Neural cell (in vitro differentiated cells): ENCODE measurements around the gene MAP1LC3B. TPM values are rescaled to one million over a fixed set of nuclear protein-coding genes. Genes with fewer than 3 reads are reported as not detected.

Experiments used
- H2AFZ ChIP-seq: fragments of 200-600, 300-800 bp; sonication (generic), shearing (Covaris generic); 2 replicates; pipeline ENCODE4 v1.6.0; 2014; ENCODE audit warnings: low read depth, mild to moderate bottlenecking, antibody characterized with exemption, low read length, moderate library complexity
- H3F3A ChIP-seq: fragments of 200-600 bp; shearing (Covaris generic); 2 replicates; pipeline ENCODE4 v1.6.1; 2016; ENCODE audit warnings: mild to moderate bottlenecking, moderate library complexity, mixed read lengths, antibody characterized with exemption, low read length; ENCODE audit not compliant: insufficient read depth, poor library complexity, severe bottlenecking
- H3K27ac ChIP-seq: fragments of 200-600, 300-800 bp; sonication (generic), shearing (Covaris generic); 2 replicates; pipeline ENCODE4 v1.5.1; 2014; ENCODE audit warnings: mild to moderate bottlenecking, low read length, moderate library complexity
- H3K27me3 ChIP-seq: fragments of 300-800, 200-600 bp; sonication (generic), shearing (Covaris generic); 2 replicates; pipeline ENCODE4 v1.6.0; 2014; ENCODE audit warnings: mild to moderate bottlenecking, low read depth, low read length, moderate library complexity; ENCODE audit not compliant: insufficient read depth
- H3K36me3 ChIP-seq: fragments of 300-800, 200-600 bp; sonication (generic), shearing (Covaris generic); 2 replicates; pipeline ENCODE4 v1.5.1; 2014; ENCODE audit warnings: mild to moderate bottlenecking, antibody characterized with exemption, low read length, moderate library complexity; ENCODE audit not compliant: insufficient read depth
- H3K4me2 ChIP-seq: fragments of 300-800, 200-600 bp; sonication (generic), shearing (Covaris generic); 2 replicates; pipeline ENCODE4 v1.6.0; 2014; ENCODE audit warnings: mild to moderate bottlenecking, low read length
- H3K4me3 ChIP-seq: fragments of 300-800, 200-600 bp; sonication (generic), shearing (Covaris generic); 2 replicates; pipeline ENCODE4 v1.5.1; 2014; ENCODE audit warnings: mild to moderate bottlenecking, low read length, moderate library complexity
- H3K79me2 ChIP-seq: fragments of 200-600 bp; shearing (Covaris generic); replicated peaks from 2 replicates; pipeline ENCODE4 v1.6.0; 2014; ENCODE audit warnings: mild to moderate bottlenecking, low read length, moderate library complexity; ENCODE audit not compliant: insufficient read depth
- H3K9ac ChIP-seq: fragments of 300-800, 200-600 bp; sonication (generic), shearing (Covaris generic); 2 replicates; pipeline ENCODE4 v1.6.1; 2016; ENCODE audit warnings: mild to moderate bottlenecking, low read length, mixed read lengths
- H3K9me2 ChIP-seq: fragments of 200-600 bp; shearing (Covaris generic); 2 replicates; pipeline ENCODE4 v1.6.1; 2016; ENCODE audit warnings: mild to moderate bottlenecking, low read length, mixed read lengths; ENCODE audit not compliant: insufficient read depth
- H3K9me3 ChIP-seq: fragments of 200-600, 300-800 bp; sonication (generic), shearing (Covaris generic); 2 replicates; pipeline ENCODE4 v1.6.1; 2016; ENCODE audit warnings: mild to moderate bottlenecking, mixed run types, low read length, moderate library complexity, mixed read lengths
- H4K20me1 ChIP-seq: fragments of 200-600 bp; shearing (Covaris generic); 2 replicates; pipeline ENCODE4 v1.6.1; 2016; ENCODE audit warnings: mild to moderate bottlenecking, mixed run types; ENCODE audit not compliant: insufficient read depth
- CTCF ChIP-seq: fragments of 450-650 bp; IDR thresholded peaks from 2 replicates; pipeline ENCODE4 v1.5.1; 2014; ENCODE audit warnings: antibody characterized with exemption, mild to moderate bottlenecking, moderate library complexity; ENCODE audit not compliant: poor library complexity, severe bottlenecking
- EP300 ChIP-seq: fragments of 450-650 bp; conservative IDR thresholded peaks from 2 replicates; pipeline ENCODE4 v1.6.1; 2014; ENCODE audit warnings: antibody characterized with exemption, mild to moderate bottlenecking, moderate library complexity; ENCODE audit not compliant: poor library complexity, severe bottlenecking
- EZH2 ChIP-seq: fragments of 200-600, 300-800 bp; shearing (Covaris generic), sonication (generic); IDR thresholded peaks from 2 replicates; pipeline ENCODE4 v1.6.1; 2014; ENCODE audit warnings: antibody characterized with exemption, low read length, borderline replicate concordance, mild to moderate bottlenecking; ENCODE audit not compliant: insufficient read depth, poor library complexity, severe bottlenecking
- MXI1 ChIP-seq: fragments of 450-650 bp; conservative IDR thresholded peaks from 2 replicates; pipeline ENCODE4 v1.6.1; 2014; ENCODE audit warnings: antibody characterized with exemption, mild to moderate bottlenecking; ENCODE audit not compliant: poor library complexity, severe bottlenecking
- POLR2AphosphoS5 ChIP-seq: IDR thresholded peaks from 2 replicates; pipeline ENCODE4 v1.6.1; 2012
- RAD21 ChIP-seq: fragments of 450-650 bp; conservative IDR thresholded peaks from 2 replicates; pipeline ENCODE4 v1.6.1; 2014; ENCODE audit warnings: antibody characterized with exemption, mild to moderate bottlenecking, moderate library complexity
- REST ChIP-seq: IDR thresholded peaks from 2 replicates; pipeline ENCODE4 v1.6.1; 2012; ENCODE audit warnings: borderline replicate concordance
- SMC3 ChIP-seq: fragments of 450-650 bp; conservative IDR thresholded peaks from 2 replicates; pipeline ENCODE4 v1.6.1; 2014; ENCODE audit warnings: antibody characterized with exemption, mild to moderate bottlenecking, moderate library complexity; ENCODE audit not compliant: poor library complexity
- polyA plus RNA-seq: library from polyadenylated mRNA; depleted of rRNA; stranded (reverse); fragments of >200 nt; gene quantifications from 2 replicates; pipeline ENCODE4 v1.2.3, GENCODE V29; 2014

MAP1LC3B gene
- polyA plus RNA-seq, 1 donor from 2014 or later = 73.1 TPM

GRCh38 chr16:87426423-87427215 lies 34.5 kb downstream of the MAP1LC3B start (continued):
- no peak for TF ChIP-seq REST
- TF ChIP-seq SMC3 = no peak
- no peak for TF ChIP-seq POLR2AphosphoS5

GRCh38 chr16:87431926-87432325 lies 39.8 kb downstream of the MAP1LC3B start:
- Histone ChIP-seq H3K27me3 (no peaks in the 10 kb centered on the region), H3K9me3 (no peaks in the 10 kb centered on the region), H3K4me2 (no peak overlapping the region), H3K36me3 (no peaks in the 10 kb centered on the region), H3F3A (no peaks in the 10 kb centered on the region), H4K20me1 (no peaks in the 10 kb centered on the region), H3K9ac (no peak overlapping the region), H3K9me2 (no peaks in the 10 kb centered on the region), H3K79me2 (no peaks in the 10 kb centered on the region), H2AFZ (no peak overlapping the region), H3K4me3 (no peak overlapping the region), H3K27ac (no peak overlapping the region)
- TF ChIP-seq REST = no peak
- TF ChIP-seq EP300 = no peak
- TF ChIP-seq EZH2 = no peak
- no peak for TF ChIP-seq MXI1
- TF ChIP-seq RAD21 = no peak
- TF ChIP-seq POLR2AphosphoS5 = no peak
- no peak for TF ChIP-seq CTCF
- no peak for TF ChIP-seq SMC3
